SK-N-SH (cell line): ENCODE measurements around the gene TAF11L13. TPM values are rescaled to one million over a fixed set of nuclear protein-coding genes. Genes with fewer than 3 reads are reported as not detected.

Experiments
- CTCF ChIA-PET: fragments of 300-600, 350-600 bp; formaldehyde crosslinking; extraction: SDS; loops from one replicate; lab custom pipeline; 2021; lab: Yijun Ruan, JAX
- POLR2A ChIA-PET: fragments of 350-600 bp; sonication (Branson Sonifier 250); formaldehyde crosslinking; extraction: SDS; loops from one replicate; lab custom pipeline; 2020; ENCODE audit warnings: antibody characterized with exemption, inconsistent platforms; lab: Yijun Ruan, JAX
- DNase-seq: peaks from one replicate; pipeline ENCODE4 v3.0.0; 2012
- H2AFZ ChIP-seq: fragments of 200-600 bp; sonication (generic); 2 replicates; pipeline ENCODE4 v1.8.1; 2016; ENCODE audit warnings: antibody characterized with exemption, mild to moderate bottlenecking, low read depth
- H3F3A ChIP-seq: fragments of 200-600 bp; sonication (generic); replicated peaks from 2 replicates; pipeline ENCODE3; 2016; ENCODE audit warnings: antibody characterized with exemption, mild to moderate bottlenecking; ENCODE audit not compliant: insufficient read depth
- H3K27ac ChIP-seq, 2 experiments: fragments of 200-500 bp in 1 of 2; fragments of 200-600 bp in 1 of 2; sonication (Bioruptor generic) in 1 of 2; sonication (generic), shearing (Covaris generic) in 1 of 2; 2 replicates each; pipeline versions ENCODE4 v1.5.1 to v1.6.1; 2014 to 2016; ENCODE audit warnings: low read depth in 2 of 2, inconsistent platforms in 1 of 2, low read length in 1 of 2, mild to moderate bottlenecking in 1 of 2, mixed read lengths in 1 of 2
- H3K27me3 ChIP-seq: fragments of 200-600 bp; sonication (generic), shearing (Covaris generic); 2 replicates; pipeline ENCODE4 v1.6.1; 2016; ENCODE audit warnings: mixed run types; ENCODE audit not compliant: insufficient read depth
- H3K36me3 ChIP-seq, 2 experiments: fragments of 200-500 bp in 1 of 2; fragments of 200-600 bp in 1 of 2; sonication (Bioruptor generic) in 1 of 2; sonication (generic) in 1 of 2; replicated peaks in 1 of 2; 2 replicates each; pipeline versions ENCODE3 to v1.5.1; 2014 to 2016; ENCODE audit warnings: low read length in 1 of 2, mild to moderate bottlenecking in 1 of 2; ENCODE audit not compliant: insufficient read depth in 2 of 2, control insufficient read depth in 1 of 2
- H3K4me1 ChIP-seq, 2 experiments: fragments of 200-500 bp in 1 of 2; fragments of 200-600 bp in 1 of 2; sonication (Bioruptor generic) in 1 of 2; sonication (generic), shearing (Covaris generic) in 1 of 2; 2 replicates each; pipeline versions ENCODE4 v1.5.1 to v1.6.1; 2014 to 2016; ENCODE audit warnings: low read depth in 1 of 2, low read length in 1 of 2, mixed run types in 1 of 2; ENCODE audit not compliant: insufficient read depth in 2 of 2, control insufficient read depth in 1 of 2
- H3K4me2 ChIP-seq: fragments of 200-600 bp; sonication (generic), shearing (Covaris generic); 2 replicates; pipeline ENCODE4 v1.6.1; 2017; ENCODE audit warnings: mixed run types
- H3K4me3 ChIP-seq, 2 experiments: fragments of 200-500 bp in 1 of 2; fragments of 200-600 bp in 1 of 2; sonication (Bioruptor generic) in 1 of 2; sonication (generic), shearing (Covaris generic) in 1 of 2; 2 replicates each; pipeline versions ENCODE4 v1.5.1 to v1.8.1; 2014 to 2016; ENCODE audit warnings: low read depth in 2 of 2, inconsistent platforms in 1 of 2, low read length in 1 of 2, mild to moderate bottlenecking in 1 of 2, mixed read lengths in 1 of 2, moderate library complexity in 1 of 2
- H3K79me2 ChIP-seq: fragments of 200-600 bp; sonication (generic); 2 replicates; pipeline ENCODE4 v1.8.1; 2017; ENCODE audit warnings: mild to moderate bottlenecking; ENCODE audit not compliant: insufficient read depth
- H3K9ac ChIP-seq: fragments of 200-600 bp; sonication (generic); 2 replicates; pipeline ENCODE4 v1.6.1; 2017; ENCODE audit warnings: mixed run types
- H3K9me2 ChIP-seq: fragments of 200-600 bp; sonication (generic); 2 replicates; pipeline ENCODE4 v1.6.1; 2017; ENCODE audit warnings: mixed run types
- H3K9me3 ChIP-seq: fragments of 200-600 bp; sonication (generic); 2 replicates; pipeline ENCODE4 v1.6.1; 2017; ENCODE audit warnings: mixed run types, mild to moderate bottlenecking, moderate library complexity
- H4K20me1 ChIP-seq: fragments of 200-600 bp; sonication (generic); 2 replicates; pipeline ENCODE4 v1.6.1; 2017; ENCODE audit warnings: mild to moderate bottlenecking, mixed run types; ENCODE audit not compliant: insufficient read depth
- CHD2 ChIP-seq: fragments of 150-350 bp; IDR thresholded peaks from 2 replicates; pipeline ENCODE4 v1.6.1; 2018; ENCODE audit warnings: low read length; ENCODE audit not compliant: partially characterized antibody
- CTCF ChIP-seq: fragments of 200-600 bp; sonication (generic); IDR thresholded peaks from 2 replicates; pipeline ENCODE4 v1.6.1; 2017; ENCODE audit warnings: antibody characterized with exemption, mild to moderate bottlenecking, moderate library complexity
- IRF3 ChIP-seq: fragments of 150-350 bp; IDR thresholded peaks from 2 replicates; pipeline ENCODE4 v1.6.1; 2016; ENCODE audit warnings: mild to moderate bottlenecking, low read depth, low read length
- NFIC ChIP-seq: IDR thresholded peaks from 2 replicates; pipeline ENCODE4 v1.4.0; 2012; ENCODE audit warnings: borderline replicate concordance
- SIN3A ChIP-seq: IDR thresholded peaks from 2 replicates; pipeline ENCODE4 v1.6.1; 2012; ENCODE audit warnings: low read depth, mild to moderate bottlenecking, low read length, moderate library complexity, borderline replicate concordance
- ZBTB33 ChIP-seq: IDR thresholded peaks from 2 replicates; pipeline ENCODE4 v1.4.0; 2012; ENCODE audit warnings: low read depth, borderline replicate concordance
- WGBS: methylation state at CpG from one replicate; pipeline ENCODE4 v1.1.6; 2017; ENCODE audit warnings: low lambda C conversion rate; 5-methylcytosine and 5-hydroxymethylcytosine counted together
- polyA plus RNA-seq, 3 experiments: library from polyadenylated mRNA; depleted of rRNA; stranded (reverse); fragments of >200 nt; gene quantifications; 2 replicates each; pipeline ENCODE4 v1.2.3, GENCODE V29; 2012

The TAF11L13 gene
- polyA plus RNA-seq, 1 of the 3 experiments (the other 2 are of a cell fraction): not detected

- H3F3A ChIP-seq: no peaks in the 10 kb centered on the region
- CTCF ChIA-PET: no interaction called here
Observed at GRCh38 chr5:17620627-17621026, 11.3 kb upstream of the TAF11L13 start.

More at GRCh38 chr5:17620627-17621026, 11.3 kb upstream of the TAF11L13 start:
- no peaks in the 10 kb centered on the region for H3K27me3 ChIP-seq
- no peak overlapping the region for H3K9ac ChIP-seq
- no peaks in the 10 kb centered on the region for H3K9me2 ChIP-seq
- no peaks in the 10 kb centered on the region for H3K4me1 ChIP-seq
- POLR2A ChIA-PET: no interaction called here
- peak; percentile 27 for DNase-seq
- TF ChIP-seq IRF3 (no peak), CTCF (peak; percentile 29), NFIC (no peak), CHD2 (no peak), SIN3A (no peak), ZBTB33 (no peak)
- no peak overlapping the region for H3K4me2 ChIP-seq
- no peak overlapping the region for H3K4me3 ChIP-seq
- H3K27ac ChIP-seq: no peak overlapping the region
- no peaks in the 10 kb centered on the region for H3K79me2 ChIP-seq
- no peaks in the 10 kb centered on the region for H3K9me3 ChIP-seq
- 69% methylated on average over 5 of the region's 17 CpGs for WGBS
- H3K36me3 ChIP-seq: no peaks in the 10 kb centered on the region
- H2AFZ ChIP-seq: no peak overlapping the region
- no peaks in the 10 kb centered on the region for H4K20me1 ChIP-seq
